ENCODE results near the gene DYNLT3.

The DYNLT3 gene

DNA sequence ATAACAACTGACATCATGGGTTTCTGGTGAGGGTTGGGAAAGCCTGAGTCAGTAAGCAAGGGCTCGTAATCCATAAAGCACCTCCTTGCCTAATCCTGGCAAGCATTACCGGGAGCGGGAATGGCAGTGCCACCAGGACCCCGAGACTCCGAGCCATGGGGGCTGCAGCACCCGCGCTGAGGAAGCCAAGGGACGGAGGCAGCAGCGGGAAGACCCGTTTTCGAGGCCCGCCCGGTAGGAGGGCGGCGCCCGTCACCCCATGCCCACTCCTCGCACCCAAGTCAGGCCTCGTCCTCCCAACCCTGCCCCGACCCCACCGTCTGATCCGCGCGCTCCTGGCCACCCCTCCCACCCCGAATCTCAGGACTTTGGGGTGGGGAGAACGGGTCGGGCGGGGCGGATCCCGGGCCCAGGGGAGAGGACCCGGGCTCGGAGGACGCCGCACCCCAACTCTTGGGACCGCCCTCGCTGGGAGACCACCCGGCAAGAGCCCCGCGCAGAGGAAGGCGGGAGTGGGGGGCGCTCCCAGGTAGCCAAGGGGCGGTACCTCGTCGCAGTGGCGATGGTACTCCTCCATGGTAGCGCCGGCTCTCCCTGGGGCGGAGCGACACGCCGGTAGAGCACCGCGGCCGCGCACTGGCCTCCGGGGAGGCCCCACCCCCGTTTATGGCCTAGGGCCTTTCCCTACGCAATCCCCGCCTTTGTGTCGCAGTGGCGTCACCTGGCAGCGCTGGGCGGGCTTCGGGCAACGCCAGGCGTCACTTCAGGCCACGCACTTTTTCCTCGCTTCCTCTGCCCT is at the start of gene DYNLT3:
Gene DYNLT3 (minus strand): TSS at position 638 of the 799 bp plus-strand sequence. CDS start 61 bp downstream, at position 577.
- DNase-seq (ENCODE audit: low read depth, low spot score) = peak; percentile 65
- TF ChIP-seq, protein P1, sequence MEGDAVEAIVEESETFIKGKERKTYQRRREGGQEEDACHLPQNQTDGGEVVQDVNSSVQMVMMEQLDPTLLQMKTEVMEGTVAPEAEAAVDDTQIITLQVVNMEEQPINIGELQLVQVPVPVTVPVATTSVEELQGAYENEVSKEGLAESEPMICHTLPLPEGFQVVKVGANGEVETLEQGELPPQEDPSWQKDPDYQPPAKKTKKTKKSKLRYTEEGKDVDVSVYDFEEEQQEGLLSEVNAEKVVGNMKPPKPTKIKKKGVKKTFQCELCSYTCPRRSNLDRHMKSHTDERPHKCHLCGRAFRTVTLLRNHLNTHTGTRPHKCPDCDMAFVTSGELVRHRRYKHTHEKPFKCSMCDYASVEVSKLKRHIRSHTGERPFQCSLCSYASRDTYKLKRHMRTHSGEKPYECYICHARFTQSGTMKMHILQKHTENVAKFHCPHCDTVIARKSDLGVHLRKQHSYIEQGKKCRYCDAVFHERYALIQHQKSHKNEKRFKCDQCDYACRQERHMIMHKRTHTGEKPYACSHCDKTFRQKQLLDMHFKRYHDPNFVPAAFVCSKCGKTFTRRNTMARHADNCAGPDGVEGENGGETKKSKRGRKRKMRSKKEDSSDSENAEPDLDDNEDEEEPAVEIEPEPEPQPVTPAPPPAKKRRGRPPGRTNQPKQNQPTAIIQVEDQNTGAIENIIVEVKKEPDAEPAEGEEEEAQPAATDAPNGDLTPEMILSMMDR (IDR thresholded peaks at IDR 0.05; ENCODE audit: low read depth, low read length) = no peak
- peak within 1 kb of the TSS; percentile 65 for H3K4me3 ChIP-seq (ENCODE audit: low read depth, low read length)
- in situ Hi-C loops (cut with HindIII; ENCODE audit: low sequenced_read_pairs) = no loop called here

GRCh38 chrX:37896511-37896890 is 49.1 kb upstream of the DYNLT3 start:
- no peak overlapping the region for H3K4me3 ChIP-seq (ENCODE audit: low read depth, low read length)
- TF ChIP-seq, protein P1 (IDR thresholded peaks at IDR 0.05; ENCODE audit: low read depth, low read length) = no peak
- in situ Hi-C loops (cut with HindIII; ENCODE audit: low sequenced_read_pairs) = no loop called here
- DNase-seq (ENCODE audit: low read depth, low spot score) = no peak

DNA sequence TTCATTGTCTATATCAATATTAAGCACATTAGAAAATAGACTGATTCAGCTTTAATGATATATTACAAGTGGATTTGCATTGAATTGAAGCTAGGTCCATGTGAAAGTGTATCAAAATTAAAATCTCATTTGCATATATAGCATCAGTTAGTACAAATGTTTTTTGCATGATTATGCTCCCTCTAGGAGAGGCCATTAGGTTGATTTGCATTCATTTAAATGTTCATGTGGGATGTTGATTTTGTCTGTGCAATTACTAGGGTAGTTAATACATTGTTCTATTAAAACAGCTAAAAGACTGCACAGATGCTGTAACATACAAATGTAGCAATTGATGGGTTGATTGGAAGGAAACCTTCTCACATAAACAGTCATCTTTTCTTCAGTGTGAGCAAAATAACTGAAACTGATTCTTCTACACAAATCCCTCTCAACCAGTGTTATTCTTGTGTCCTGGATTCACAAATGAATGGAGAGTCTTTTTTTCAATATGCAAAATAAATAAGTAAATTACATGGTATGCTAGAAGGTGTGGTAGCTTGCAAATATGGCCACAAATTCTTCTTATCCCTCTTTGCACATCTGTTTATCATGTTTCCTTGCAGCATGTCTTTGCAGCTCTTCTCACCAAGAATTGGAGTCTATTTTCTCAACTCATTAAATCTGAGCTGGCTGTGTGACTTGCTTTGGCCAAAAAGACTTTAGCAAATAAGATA is 48.6 kb upstream of the DYNLT3 start:
- TF ChIP-seq, protein P1 (IDR thresholded peaks at IDR 0.05; ENCODE audit: low read depth, low read length) = no peak
- H3K4me3 ChIP-seq (ENCODE audit: low read depth, low read length) = no peak overlapping the region
- no peak for DNase-seq (ENCODE audit: low read depth, low spot score)
- in situ Hi-C loops (cut with HindIII; ENCODE audit: low sequenced_read_pairs) = no loop called here

- in situ Hi-C loops (cut with HindIII; ENCODE audit: low sequenced_read_pairs) = no loop called here
- no peak overlapping the region for H3K4me3 ChIP-seq (ENCODE audit: low read depth, low read length)
- TF ChIP-seq, protein P1 (IDR thresholded peaks at IDR 0.05; ENCODE audit: low read depth, low read length) = no peak
- DNase-seq (ENCODE audit: low read depth, low spot score) = no peak
These were observed 47.4 kb upstream of the DYNLT3 start for GRCh38 chrX:37894725-37895124.

- no peak overlapping the region for H3K4me3 ChIP-seq (ENCODE audit: low read depth, low read length)
- TF ChIP-seq, protein P1 (IDR thresholded peaks at IDR 0.05; ENCODE audit: low read depth, low read length) = no peak
- in situ Hi-C loops (cut with HindIII; ENCODE audit: low sequenced_read_pairs) = no loop called here
- DNase-seq (ENCODE audit: low read depth, low spot score) = no peak
These were observed 40.6 kb upstream of the DYNLT3 start for GRCh38 chrX:37888010-37888409.

GRCh38 chrX:37887347-37887746 is 40.0 kb upstream of the DYNLT3 start:
- TF ChIP-seq, protein P1 (IDR thresholded peaks at IDR 0.05; ENCODE audit: low read depth, low read length) = no peak
- no peak for DNase-seq (ENCODE audit: low read depth, low spot score)
- no peak overlapping the region for H3K4me3 ChIP-seq (ENCODE audit: low read depth, low read length)
- in situ Hi-C loops (cut with HindIII; ENCODE audit: low sequenced_read_pairs) = no loop called here

Data from astrocyte of the spinal cord (primary cell).